Left lung (tissue), 10 donors: ENCODE data around the gene LRRC75A. TPM values are rescaled to one million over a fixed set of nuclear protein-coding genes. Genes with fewer than 3 reads are reported as not detected.

Experiments
- ATAC-seq: fragments of 200-7000 bp; cut with Tn5 transposase; one replicate; pipeline ENCODE4 v1.9.1; 2020; ENCODE audit warnings: moderate library complexity
- DNase-seq, 4 donors: peaks; one replicate each; pipeline ENCODE4 v3.0.0-alpha.2; 2013 to 2020
- H3K27ac ChIP-seq, 2 donors: fragments of 200-600 bp; sonication (generic) in 1 of 2; one replicate each; pipeline versions ENCODE4 v1.5.0 to v1.8.0; 2020 to 2021
- H3K27me3 ChIP-seq, 2 donors: fragments of 200-600 bp; sonication (generic) in 1 of 2; one replicate each; pipeline versions ENCODE4 v1.5.0 to v1.8.0; 2020 to 2021
- H3K36me3 ChIP-seq, 2 donors: fragments of 200-600 bp; sonication (generic) in 1 of 2; one replicate each; pipeline versions ENCODE4 v1.5.0 to v1.8.0; 2020 to 2021
- H3K4me1 ChIP-seq, 2 donors: fragments of 200-600 bp; one replicate each; pipeline ENCODE4 v1.8.0; 2021
- H3K4me3 ChIP-seq, 2 donors: fragments of 200-600 bp; sonication (generic) in 1 of 2; one replicate each; pipeline versions ENCODE4 v1.5.0 to v1.8.0; 2020 to 2021; ENCODE audit warnings: mild to moderate bottlenecking in 1 of 2
- H3K9me3 ChIP-seq, 2 donors: fragments of 200-600 bp; sonication (generic) in 1 of 2; one replicate each; pipeline versions ENCODE4 v1.5.0 to v1.8.0; 2020 to 2021
- intact Hi-C, 2 donors: fragments of 100-400 bp; cut with DNase I; formaldehyde crosslinking; loops; one replicate each; pipeline versions ENCODE4 v1.11.2 to v1.14.2; 2022
- polyA plus RNA-seq, 6 donors: library from polyadenylated mRNA; unstranded; fragments of 120-200 nt; gene quantifications; one replicate each; pipeline ENCODE4 v1.2.1, GENCODE V29; 2013; ENCODE audit not compliant: insufficient read length in 6 of 6
- total RNA-seq, 2 donors: library from RNA; stranded (reverse); fragmentation: NEBNext Ultra II Directional; extraction: Animal tissue kit (Norgen Biotek cat#: 25700); gene quantifications; one replicate each; pipeline ENCODE4 v1.2.1, GENCODE V29; 2021
- TF ChIP-seq, protein P1 (sequence below), 2 donors: fragments of 200-600 bp; sonication (generic) in 1 of 2; IDR thresholded peaks; one replicate each; pipeline versions ENCODE4 v1.5.0 to v1.8.0; 2021; ENCODE audit warnings: antibody characterized with exemption in 2 of 2
- donor health status: DM: no; HTN: yes; CAD: no.
- donor health status: DM: no; HTN: no; CAD: no.

The LRRC75A gene
- total and polyA plus RNA-seq, 8 donors, result 2.9 to 7.1 (median 5.7) TPM

- intact Hi-C loops, result no loop called here
- no peak overlapping the region for H3K4me3 ChIP-seq
Observed at GRCh38 chr17:16429083-16429482, 62.9 kb downstream of the LRRC75A start.

GRCh38 chr17:16428098-16428882, 63.7 kb downstream of the LRRC75A start:
- intact Hi-C loops, result no loop called here
- peaks cover 0 to 95% of the 10 kb centered on the region in 2 donors for H3K36me3 ChIP-seq
- peak in 3 of 4 donors; percentile 64 to 85 (median 74) for DNase-seq
- H3K4me1 ChIP-seq, result no peaks in the 10 kb centered on the region
- peak; percentile 94 for ATAC-seq
- TF ChIP-seq, protein P1, sequence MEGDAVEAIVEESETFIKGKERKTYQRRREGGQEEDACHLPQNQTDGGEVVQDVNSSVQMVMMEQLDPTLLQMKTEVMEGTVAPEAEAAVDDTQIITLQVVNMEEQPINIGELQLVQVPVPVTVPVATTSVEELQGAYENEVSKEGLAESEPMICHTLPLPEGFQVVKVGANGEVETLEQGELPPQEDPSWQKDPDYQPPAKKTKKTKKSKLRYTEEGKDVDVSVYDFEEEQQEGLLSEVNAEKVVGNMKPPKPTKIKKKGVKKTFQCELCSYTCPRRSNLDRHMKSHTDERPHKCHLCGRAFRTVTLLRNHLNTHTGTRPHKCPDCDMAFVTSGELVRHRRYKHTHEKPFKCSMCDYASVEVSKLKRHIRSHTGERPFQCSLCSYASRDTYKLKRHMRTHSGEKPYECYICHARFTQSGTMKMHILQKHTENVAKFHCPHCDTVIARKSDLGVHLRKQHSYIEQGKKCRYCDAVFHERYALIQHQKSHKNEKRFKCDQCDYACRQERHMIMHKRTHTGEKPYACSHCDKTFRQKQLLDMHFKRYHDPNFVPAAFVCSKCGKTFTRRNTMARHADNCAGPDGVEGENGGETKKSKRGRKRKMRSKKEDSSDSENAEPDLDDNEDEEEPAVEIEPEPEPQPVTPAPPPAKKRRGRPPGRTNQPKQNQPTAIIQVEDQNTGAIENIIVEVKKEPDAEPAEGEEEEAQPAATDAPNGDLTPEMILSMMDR (IDR thresholded peaks at IDR 0.05), result peak; percentile 57 to 60
- no peaks in the 10 kb centered on the region for H3K9me3 ChIP-seq
- no peak overlapping the region for H3K4me3 ChIP-seq
- H3K27ac ChIP-seq, result no peak overlapping the region
- no peaks in the 10 kb centered on the region for H3K27me3 ChIP-seq

More at GRCh38 chr17:16429083-16429482, 62.9 kb downstream of the LRRC75A start:
- Histone ChIP-seq H3K4me1 (no peaks in the 10 kb centered on the region), H3K27me3 (no peaks in the 10 kb centered on the region), H3K27ac (no peak overlapping the region), H3K36me3 (peaks cover 0 to 95% of the 10 kb centered on the region in 2 donors), H3K9me3 (no peaks in the 10 kb centered on the region)
- TF ChIP-seq, protein P1 (IDR thresholded peaks at IDR 0.05), result no peak
- DNase-seq (peak in 1 of 4 donors; percentile 38), ATAC-seq (no peak)

DNA sequence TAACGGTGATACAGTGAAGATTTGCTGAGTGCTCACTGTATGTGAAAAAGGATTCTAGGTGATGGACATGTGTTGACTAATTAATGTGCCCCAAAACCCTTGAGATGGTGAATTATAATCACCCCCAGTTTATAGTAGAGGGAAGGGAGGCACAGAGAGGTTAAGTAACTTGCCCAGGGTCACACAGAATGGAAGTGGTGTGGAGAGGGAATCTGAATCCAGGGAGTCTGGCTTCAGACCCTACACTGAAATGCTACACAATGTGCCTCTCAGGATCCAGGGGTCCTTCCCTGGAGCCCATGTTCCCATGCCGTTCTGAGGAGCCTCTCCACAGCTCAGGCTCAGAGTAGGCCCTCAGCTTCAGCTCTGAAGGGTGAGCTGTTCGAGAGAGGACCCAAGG, 65.0 kb downstream of the LRRC75A start:
- Histone ChIP-seq H3K36me3 (peaks cover 0 to 95% of the 10 kb centered on the region in 2 donors), H3K27me3 (no peaks in the 10 kb centered on the region), H3K4me3 (no peak overlapping the region), H3K9me3 (no peaks in the 10 kb centered on the region), H3K27ac (no peak overlapping the region), H3K4me1 (no peaks in the 10 kb centered on the region)
- TF ChIP-seq, protein P1 (IDR thresholded peaks at IDR 0.05), result no peak
- DNase-seq, result no peak
- intact Hi-C loops, result no loop called here
- no peak for ATAC-seq

GRCh38 chr17:16425698-16426659, 66.0 kb downstream of the LRRC75A start:
- Histone ChIP-seq H3K27me3 (no peaks in the 10 kb centered on the region), H3K4me1 (no peaks in the 10 kb centered on the region), H3K36me3 (peaks cover 0 to 98% of the 10 kb centered on the region in 2 donors), H3K9me3 (no peaks in the 10 kb centered on the region), H3K27ac (no peak overlapping the region), H3K4me3 (no peak overlapping the region)
- intact Hi-C loops, result no loop called here
- DNase-seq (no peak), ATAC-seq (no peak)
- TF ChIP-seq, protein P1 (IDR thresholded peaks at IDR 0.05), result no peak

- no peak overlapping the region for H3K4me3 ChIP-seq
- ATAC-seq (no peak), DNase-seq (no peak)
- intact Hi-C loops, result no loop called here
- no peaks in the 10 kb centered on the region for H3K27me3 ChIP-seq
- peaks cover 0 to 100% of the 10 kb centered on the region in 2 donors for H3K36me3 ChIP-seq
- TF ChIP-seq, protein P1 (IDR thresholded peaks at IDR 0.05), result no peak
- H3K4me1 ChIP-seq, result peaks cover 0 to 2% of the 10 kb centered on the region in 2 donors
- no peak overlapping the region for H3K27ac ChIP-seq
- H3K9me3 ChIP-seq, result no peaks in the 10 kb centered on the region
Observed at GRCh38 chr17:16425202-16425601, 66.8 kb downstream of the LRRC75A start.
